Measurements from ENCODE around the gene RPS26. TPM values are rescaled to one million over a fixed set of nuclear protein-coding genes. Genes with fewer than 3 reads are reported as not detected.
"Not testable (repeated sequence)": the region's sequence is repeated elsewhere in the genome, so short reads cannot be mapped to it uniquely, and the experiment has no call there.

RPS26 gene
- total and polyA plus RNA-seq, 2 of the 13 experiments (the other 11 are each of a cell fraction or from before 2014, with no cell fraction given), result 150 to 421 TPM

- TF ChIP-seq, protein P1, sequence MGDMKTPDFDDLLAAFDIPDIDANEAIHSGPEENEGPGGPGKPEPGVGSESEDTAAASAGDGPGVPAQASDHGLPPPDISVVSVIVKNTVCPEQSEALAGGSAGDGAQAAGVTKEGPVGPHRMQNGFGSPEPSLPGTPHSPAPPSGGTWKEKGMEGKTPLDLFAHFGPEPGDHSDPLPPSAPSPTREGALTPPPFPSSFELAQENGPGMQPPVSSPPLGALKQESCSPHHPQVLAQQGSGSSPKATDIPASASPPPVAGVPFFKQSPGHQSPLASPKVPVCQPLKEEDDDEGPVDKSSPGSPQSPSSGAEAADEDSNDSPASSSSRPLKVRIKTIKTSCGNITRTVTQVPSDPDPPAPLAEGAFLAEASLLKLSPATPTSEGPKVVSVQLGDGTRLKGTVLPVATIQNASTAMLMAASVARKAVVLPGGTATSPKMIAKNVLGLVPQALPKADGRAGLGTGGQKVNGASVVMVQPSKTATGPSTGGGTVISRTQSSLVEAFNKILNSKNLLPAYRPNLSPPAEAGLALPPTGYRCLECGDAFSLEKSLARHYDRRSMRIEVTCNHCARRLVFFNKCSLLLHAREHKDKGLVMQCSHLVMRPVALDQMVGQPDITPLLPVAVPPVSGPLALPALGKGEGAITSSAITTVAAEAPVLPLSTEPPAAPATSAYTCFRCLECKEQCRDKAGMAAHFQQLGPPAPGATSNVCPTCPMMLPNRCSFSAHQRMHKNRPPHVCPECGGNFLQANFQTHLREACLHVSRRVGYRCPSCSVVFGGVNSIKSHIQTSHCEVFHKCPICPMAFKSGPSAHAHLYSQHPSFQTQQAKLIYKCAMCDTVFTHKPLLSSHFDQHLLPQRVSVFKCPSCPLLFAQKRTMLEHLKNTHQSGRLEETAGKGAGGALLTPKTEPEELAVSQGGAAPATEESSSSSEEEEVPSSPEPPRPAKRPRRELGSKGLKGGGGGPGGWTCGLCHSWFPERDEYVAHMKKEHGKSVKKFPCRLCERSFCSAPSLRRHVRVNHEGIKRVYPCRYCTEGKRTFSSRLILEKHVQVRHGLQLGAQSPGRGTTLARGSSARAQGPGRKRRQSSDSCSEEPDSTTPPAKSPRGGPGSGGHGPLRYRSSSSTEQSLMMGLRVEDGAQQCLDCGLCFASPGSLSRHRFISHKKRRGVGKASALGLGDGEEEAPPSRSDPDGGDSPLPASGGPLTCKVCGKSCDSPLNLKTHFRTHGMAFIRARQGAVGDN (CRISPR knock-in tag; IDR thresholded peaks at IDR 0.05), result no peak
- TF ChIP-seq IRX3 (CRISPR knock-in tag; IDR thresholded peaks at IDR 0.05; ENCODE audit: borderline replicate concordance, low read depth) (no peak), RARA (CRISPR knock-in tag; IDR thresholded peaks at IDR 0.05) (no peak), FUBP1 (CRISPR knock-in tag; IDR thresholded peaks at IDR 0.05; ENCODE audit: borderline replicate concordance) (no peak), HOXD1 (CRISPR knock-in tag; IDR thresholded peaks at IDR 0.05) (no peak), ZNF232 (CRISPR knock-in tag; IDR thresholded peaks at IDR 0.05; ENCODE audit: borderline replicate concordance) (no peak), SAP130 (CRISPR knock-in tag; IDR thresholded peaks at IDR 0.05; ENCODE audit: low read depth) (no peak), ELF4 (CRISPR knock-in tag; IDR thresholded peaks at IDR 0.05; ENCODE audit: borderline replicate concordance) (no peak), ZNF101 (CRISPR knock-in tag; IDR thresholded peaks at IDR 0.05; ENCODE audit: borderline replicate concordance, low read depth) (no peak), CREM (IDR thresholded peaks at IDR 0.05) (no peak), CREM (CRISPR knock-in tag; IDR thresholded peaks at IDR 0.05) (no peak)
- TF ChIP-seq, protein P2, sequence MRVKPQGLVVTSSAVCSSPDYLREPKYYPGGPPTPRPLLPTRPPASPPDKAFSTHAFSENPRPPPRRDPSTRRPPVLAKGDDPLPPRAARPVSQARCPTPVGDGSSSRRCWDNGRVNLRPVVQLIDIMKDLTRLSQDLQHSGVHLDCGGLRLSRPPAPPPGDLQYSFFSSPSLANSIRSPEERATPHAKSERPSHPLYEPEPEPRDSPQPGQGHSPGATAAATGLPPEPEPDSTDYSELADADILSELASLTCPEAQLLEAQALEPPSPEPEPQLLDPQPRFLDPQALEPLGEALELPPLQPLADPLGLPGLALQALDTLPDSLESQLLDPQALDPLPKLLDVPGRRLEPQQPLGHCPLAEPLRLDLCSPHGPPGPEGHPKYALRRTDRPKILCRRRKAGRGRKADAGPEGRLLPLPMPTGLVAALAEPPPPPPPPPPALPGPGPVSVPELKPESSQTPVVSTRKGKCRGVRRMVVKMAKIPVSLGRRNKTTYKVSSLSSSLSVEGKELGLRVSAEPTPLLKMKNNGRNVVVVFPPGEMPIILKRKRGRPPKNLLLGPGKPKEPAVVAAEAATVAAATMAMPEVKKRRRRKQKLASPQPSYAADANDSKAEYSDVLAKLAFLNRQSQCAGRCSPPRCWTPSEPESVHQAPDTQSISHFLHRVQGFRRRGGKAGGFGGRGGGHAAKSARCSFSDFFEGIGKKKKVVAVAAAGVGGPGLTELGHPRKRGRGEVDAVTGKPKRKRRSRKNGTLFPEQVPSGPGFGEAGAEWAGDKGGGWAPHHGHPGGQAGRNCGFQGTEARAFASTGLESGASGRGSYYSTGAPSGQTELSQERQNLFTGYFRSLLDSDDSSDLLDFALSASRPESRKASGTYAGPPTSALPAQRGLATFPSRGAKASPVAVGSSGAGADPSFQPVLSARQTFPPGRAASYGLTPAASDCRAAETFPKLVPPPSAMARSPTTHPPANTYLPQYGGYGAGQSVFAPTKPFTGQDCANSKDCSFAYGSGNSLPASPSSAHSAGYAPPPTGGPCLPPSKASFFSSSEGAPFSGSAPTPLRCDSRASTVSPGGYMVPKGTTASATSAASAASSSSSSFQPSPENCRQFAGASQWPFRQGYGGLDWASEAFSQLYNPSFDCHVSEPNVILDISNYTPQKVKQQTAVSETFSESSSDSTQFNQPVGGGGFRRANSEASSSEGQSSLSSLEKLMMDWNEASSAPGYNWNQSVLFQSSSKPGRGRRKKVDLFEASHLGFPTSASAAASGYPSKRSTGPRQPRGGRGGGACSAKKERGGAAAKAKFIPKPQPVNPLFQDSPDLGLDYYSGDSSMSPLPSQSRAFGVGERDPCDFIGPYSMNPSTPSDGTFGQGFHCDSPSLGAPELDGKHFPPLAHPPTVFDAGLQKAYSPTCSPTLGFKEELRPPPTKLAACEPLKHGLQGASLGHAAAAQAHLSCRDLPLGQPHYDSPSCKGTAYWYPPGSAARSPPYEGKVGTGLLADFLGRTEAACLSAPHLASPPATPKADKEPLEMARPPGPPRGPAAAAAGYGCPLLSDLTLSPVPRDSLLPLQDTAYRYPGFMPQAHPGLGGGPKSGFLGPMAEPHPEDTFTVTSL (CRISPR knock-in tag; IDR thresholded peaks at IDR 0.05; ENCODE audit: borderline replicate concordance), result no peak
Measured at GRCh38 chr12:56053407-56053893, 11.7 kb downstream of the RPS26 start (continued).

DNA sequence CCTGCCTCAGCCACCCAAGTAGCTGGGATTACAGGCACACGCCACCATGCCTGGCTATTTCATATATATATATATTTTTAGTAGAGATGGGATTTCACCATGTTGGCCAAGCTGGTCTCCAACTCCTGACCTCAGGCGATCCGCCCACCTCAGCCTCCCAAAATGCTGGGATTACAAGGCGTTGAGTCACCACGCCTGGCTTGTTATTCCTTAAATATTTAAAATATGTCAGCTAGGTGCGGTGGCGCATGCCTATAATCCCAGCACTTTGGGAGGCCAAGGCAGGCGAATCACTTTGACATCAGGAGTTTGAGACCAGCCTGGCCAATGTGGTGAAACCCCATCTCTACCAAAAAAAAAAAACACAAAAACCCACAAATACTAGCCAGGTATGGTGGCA is 18.2 kb downstream of the RPS26 start:
- intact Hi-C loops (cut with micrococcal nuclease; ENCODE audit: unreplicated experiment); BruUV-seq (replicated peaks); H3K9ac ChIP-seq (ENCODE audit: insufficient read depth, low read depth, low read length); CTCF ChIA-PET (ENCODE audit: low intra/inter-chr PET ratio, low total read pairs); H3K4me3 ChIP-seq (replicated peaks in 1 of 3; ENCODE audit: insufficient read depth in 1 of 3, low read depth in 2 of 3, low read length in 3 of 3); H3K27me3 ChIP-seq (ENCODE audit: control insufficient read depth in 1 of 2, insufficient read depth in 2 of 2, low read length in 2 of 2); H3K4me2 ChIP-seq (ENCODE audit: low read depth, low read length); DNase-seq (ENCODE audit: low spot score); H3K36me3 ChIP-seq (replicated peaks in 1 of 2; ENCODE audit: control insufficient read depth in 1 of 2, insufficient read depth in 2 of 2, low read length in 2 of 2); ATAC-seq; in situ Hi-C loops (cut with HindIII; ENCODE audit: extremely low pct_ligation_motif_present, low pct_unique_long_range_greater_than_20kb); FAIRE-seq; POLR2A ChIA-PET; H3K27ac ChIP-seq (ENCODE audit: extremely low read length, insufficient read depth, low read length); H3K4me1 ChIP-seq (ENCODE audit: insufficient read depth, low read length); H2AFZ ChIP-seq (ENCODE audit: low read length); H3K79me2 ChIP-seq (ENCODE audit: insufficient read depth, low read length); H3K9me3 ChIP-seq (ENCODE audit: low read length); H4K20me1 ChIP-seq (ENCODE audit: insufficient read depth, low read length): not testable (repeated sequence)
- WGBS (ENCODE audit: low lambda C conversion rate), result 84% methylated on average over 8 of the region's 8 CpGs
